Keratinocyte (primary cell): ENCODE measurements around the gene PLG.

Experiments
- EZH2 ChIP-seq: IDR thresholded peaks from one replicate; pipeline ENCODE4 v1.6.1; 2012; ENCODE audit warnings: inconsistent platforms, mild to moderate bottlenecking, low read length, moderate library complexity
- TF ChIP-seq, protein P1 (sequence below), 3 experiments: IDR thresholded peaks in 1 of 3; conservative IDR thresholded peaks in 1 of 3; optimal IDR thresholded peaks in 1 of 3; 2 replicates in 2 of 3; 3 replicates in 1 of 3; pipeline versions ENCODE3 to v1.5.1; 2011; ENCODE audit warnings: low read length in 3 of 3, mild to moderate bottlenecking in 3 of 3, moderate library complexity in 2 of 3, control low read depth in 1 of 3, inconsistent platforms in 1 of 3; ENCODE audit not compliant: insufficient read depth in 2 of 3; ENCODE audit errors: extremely low read depth in 1 of 3

DNA sequence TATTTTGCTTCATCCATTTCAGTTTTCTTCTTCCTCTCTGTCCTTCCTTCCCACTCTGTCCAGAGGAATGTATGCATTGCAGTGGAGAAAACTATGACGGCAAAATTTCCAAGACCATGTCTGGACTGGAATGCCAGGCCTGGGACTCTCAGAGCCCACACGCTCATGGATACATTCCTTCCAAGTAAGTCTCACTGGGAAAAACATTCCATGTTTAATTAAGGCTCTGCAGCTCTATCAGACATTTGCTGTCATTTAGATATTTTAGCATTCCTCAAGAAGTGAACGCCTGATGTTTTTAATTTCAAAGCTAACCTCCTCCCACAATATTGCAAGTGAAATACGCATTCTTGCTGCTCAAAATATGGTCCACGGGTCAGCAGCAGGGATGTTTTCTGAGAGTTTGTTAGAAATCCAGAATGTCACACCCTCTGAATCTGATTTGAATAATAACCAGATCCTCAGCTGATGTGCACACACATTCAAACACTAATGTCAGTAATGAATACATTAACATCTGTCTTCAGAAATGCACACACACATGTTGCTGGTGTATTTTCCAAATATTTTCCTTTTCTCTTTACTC lies 12.8 kb downstream of the PLG start:
- TF ChIP-seq, protein P1, sequence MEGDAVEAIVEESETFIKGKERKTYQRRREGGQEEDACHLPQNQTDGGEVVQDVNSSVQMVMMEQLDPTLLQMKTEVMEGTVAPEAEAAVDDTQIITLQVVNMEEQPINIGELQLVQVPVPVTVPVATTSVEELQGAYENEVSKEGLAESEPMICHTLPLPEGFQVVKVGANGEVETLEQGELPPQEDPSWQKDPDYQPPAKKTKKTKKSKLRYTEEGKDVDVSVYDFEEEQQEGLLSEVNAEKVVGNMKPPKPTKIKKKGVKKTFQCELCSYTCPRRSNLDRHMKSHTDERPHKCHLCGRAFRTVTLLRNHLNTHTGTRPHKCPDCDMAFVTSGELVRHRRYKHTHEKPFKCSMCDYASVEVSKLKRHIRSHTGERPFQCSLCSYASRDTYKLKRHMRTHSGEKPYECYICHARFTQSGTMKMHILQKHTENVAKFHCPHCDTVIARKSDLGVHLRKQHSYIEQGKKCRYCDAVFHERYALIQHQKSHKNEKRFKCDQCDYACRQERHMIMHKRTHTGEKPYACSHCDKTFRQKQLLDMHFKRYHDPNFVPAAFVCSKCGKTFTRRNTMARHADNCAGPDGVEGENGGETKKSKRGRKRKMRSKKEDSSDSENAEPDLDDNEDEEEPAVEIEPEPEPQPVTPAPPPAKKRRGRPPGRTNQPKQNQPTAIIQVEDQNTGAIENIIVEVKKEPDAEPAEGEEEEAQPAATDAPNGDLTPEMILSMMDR (optimal IDR thresholded peaks at IDR 0.05 in 1 of 3, IDR thresholded peaks at IDR 0.05 in 1 of 3, conservative IDR thresholded peaks at IDR 0.05 in 1 of 3; ENCODE audit: extremely low read depth in 1 of 3, insufficient read depth in 2 of 3, low read length in 3 of 3) = no peak
- TF ChIP-seq EZH2 = no peak
